ENCODE results near the gene BSND.

DNA sequence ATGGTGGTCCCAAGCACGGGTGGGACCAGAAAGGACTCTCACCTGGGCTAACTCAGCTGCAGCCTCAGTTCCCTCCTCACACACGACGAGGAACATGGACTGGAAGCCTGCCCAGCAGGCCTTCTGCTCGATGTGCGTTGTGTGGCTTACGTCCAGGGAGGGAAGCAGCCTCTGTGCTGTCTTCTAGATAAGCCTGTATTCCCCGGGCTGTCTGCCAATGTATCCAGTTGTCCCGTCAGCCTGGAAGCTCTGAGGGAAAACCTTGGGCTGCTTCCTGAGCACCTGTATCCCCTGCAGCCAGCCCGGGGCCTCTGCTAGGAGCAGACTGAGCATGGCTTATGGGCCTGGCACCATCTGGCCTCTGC, 51.2 kb downstream of the BSND start:
- TF ChIP-seq EZH2 (IDR thresholded peaks at IDR 0.05) (no peak), POLR2AphosphoS5 (IDR thresholded peaks at IDR 0.05; ENCODE audit: borderline replicate concordance, low read depth, low read length) (no peak), FOXP2 (optimal IDR thresholded peaks at IDR 0.05; ENCODE audit: control extremely low read depth, extremely low read length, insufficient read depth) (no peak)
